ENCODE results near the gene ESRP2.

DNA sequence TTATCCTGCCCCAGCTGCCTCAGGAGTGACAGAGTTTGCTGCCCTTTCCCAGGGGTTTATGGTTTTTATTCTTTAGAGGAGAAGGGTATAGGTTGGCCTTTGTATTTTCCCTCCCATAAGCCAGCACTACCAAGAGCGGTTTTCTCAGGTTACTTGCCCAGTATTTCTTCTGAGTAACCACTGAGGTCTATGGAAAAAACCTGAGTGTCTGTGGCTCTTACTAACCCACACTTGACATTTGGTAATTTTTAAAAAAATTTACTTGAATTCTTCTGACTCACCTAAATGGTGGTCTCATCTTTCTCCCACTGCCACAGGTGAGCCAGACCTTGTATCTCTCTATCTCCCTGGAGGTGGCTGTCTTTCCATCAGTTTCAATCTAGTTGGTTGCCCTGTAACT lies 34.4 kb upstream of the ESRP2 start:
- TF ChIP-seq NFYB (IDR thresholded peaks at IDR 0.05; ENCODE audit: extremely low read depth, insufficient read length) (no peak), NONO (IDR thresholded peaks at IDR 0.05; ENCODE audit: low read depth in 2 of 2, low read length in 1 of 2) (no peak), IRF9 (tag; IDR thresholded peaks at IDR 0.05) (no peak)

All from K562 (cell line).